ENCODE data around the gene TMEM89.

- TF ChIP-seq POLR2A (IDR thresholded peaks at IDR 0.05) (no peak), POLR2AphosphoS5 (IDR thresholded peaks at IDR 0.05) (no peak)
- TF ChIP-seq, protein P1, sequence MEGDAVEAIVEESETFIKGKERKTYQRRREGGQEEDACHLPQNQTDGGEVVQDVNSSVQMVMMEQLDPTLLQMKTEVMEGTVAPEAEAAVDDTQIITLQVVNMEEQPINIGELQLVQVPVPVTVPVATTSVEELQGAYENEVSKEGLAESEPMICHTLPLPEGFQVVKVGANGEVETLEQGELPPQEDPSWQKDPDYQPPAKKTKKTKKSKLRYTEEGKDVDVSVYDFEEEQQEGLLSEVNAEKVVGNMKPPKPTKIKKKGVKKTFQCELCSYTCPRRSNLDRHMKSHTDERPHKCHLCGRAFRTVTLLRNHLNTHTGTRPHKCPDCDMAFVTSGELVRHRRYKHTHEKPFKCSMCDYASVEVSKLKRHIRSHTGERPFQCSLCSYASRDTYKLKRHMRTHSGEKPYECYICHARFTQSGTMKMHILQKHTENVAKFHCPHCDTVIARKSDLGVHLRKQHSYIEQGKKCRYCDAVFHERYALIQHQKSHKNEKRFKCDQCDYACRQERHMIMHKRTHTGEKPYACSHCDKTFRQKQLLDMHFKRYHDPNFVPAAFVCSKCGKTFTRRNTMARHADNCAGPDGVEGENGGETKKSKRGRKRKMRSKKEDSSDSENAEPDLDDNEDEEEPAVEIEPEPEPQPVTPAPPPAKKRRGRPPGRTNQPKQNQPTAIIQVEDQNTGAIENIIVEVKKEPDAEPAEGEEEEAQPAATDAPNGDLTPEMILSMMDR (IDR thresholded peaks at IDR 0.05): no peak
Observed at GRCh38 chr3:48597408-48597800, 24.2 kb downstream of the TMEM89 start.
